HG03354 (cell line): Measurements from ENCODE around the gene EPOP.
"Not testable (repeated sequence)": the region's sequence is repeated elsewhere in the genome, so short reads cannot be mapped to it uniquely, and the experiment has no call there.

Source experiments
- ATAC-seq: cut with Tn5 transposase; IDR thresholded peaks from one replicate; pipeline ENCODE4 v1.9.1; 2021; ENCODE audit warnings: mild to moderate bottlenecking; ENCODE audit not compliant: unreplicated experiment, poor library complexity, severe bottlenecking

EPOP gene

DNA sequence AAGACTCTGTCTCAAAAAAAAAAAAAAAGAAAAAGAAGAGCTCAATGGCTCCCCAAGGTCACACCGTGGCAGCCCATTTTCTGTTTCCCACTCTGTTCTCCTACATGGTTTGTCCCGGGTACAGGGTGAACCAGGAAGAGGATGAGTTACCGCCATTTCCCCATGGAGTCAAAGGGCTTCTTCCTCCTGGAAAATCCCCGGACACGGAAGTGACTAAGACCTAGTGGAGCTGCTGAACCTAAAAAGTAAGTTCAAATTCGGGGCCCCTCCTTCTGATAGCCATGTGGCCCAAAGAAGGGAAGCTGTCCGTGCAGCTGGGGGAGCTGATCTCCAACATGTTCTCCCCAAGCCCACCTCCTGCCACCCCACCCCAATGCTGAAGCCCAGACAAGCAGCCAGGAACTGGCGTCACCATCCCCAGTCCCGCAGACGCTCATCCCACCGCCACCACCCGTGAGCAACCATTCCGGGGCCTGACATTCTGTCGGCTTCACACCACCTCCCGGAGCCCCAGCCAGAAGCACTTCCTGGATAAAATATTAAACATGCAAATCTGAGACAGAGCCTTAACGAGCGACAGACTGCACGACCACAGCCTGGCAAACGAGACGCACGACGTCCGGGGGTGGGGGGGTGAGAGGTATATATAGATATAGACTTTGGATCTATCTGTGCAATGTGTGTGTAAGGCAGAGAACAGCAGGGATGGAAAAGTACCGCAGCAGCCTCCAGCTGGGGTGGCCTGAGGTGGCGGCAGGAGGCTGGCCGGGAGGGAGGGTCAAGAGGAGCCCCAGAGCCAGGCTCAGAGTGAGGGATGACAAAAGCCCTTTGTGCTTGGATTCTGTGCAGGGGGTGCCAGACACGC, 17.6 kb downstream of the EPOP start:
- ATAC-seq: no peak

DNA sequence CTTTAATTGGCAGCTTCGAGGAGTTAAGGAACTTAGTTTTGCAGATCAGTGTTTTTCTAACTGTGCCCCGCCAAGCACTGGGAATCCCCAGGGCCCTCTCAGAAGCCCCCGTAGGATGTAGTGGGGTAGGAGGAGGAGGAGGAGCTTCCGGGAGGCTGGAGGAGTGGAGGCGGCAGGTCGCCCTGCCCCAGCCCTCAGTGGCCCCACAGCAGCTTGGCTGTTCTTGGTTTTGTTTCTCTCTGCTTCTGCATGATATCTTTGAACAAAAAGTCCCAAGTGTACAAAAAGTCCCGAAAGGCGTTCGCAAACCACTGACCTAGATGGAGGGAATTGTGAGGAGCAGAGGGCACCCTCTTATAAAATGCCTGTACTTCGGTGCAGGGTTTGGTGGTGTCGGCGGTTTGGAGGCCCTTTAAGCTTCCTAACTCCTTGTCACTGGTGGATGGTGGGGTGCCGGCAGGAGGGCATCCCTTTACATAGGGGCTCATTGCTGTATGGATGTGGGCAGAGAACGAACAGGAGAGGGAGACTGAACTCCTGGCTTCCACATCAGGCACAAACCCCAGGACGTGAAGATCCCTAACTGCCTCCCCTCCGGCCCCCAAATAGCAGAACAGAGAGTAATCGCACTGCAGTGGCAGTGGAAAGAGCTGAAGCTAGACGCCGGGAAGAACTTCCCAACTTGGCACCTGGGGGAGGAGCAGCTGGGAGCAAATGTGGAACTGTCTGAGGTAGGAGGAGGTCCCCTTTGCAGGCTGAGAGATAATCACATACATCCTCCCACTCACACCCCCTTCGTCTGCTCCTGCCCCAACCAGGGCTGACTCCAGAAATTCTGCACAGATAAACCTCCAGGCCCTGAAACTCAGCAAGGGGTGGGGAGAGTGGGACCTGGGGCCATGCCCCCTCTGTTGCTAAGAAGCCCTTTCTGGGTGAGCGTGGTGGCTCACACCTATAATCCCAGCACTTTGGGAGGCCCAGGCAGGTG, 20.1 kb downstream of the EPOP start:
- ATAC-seq: no peak

DNA sequence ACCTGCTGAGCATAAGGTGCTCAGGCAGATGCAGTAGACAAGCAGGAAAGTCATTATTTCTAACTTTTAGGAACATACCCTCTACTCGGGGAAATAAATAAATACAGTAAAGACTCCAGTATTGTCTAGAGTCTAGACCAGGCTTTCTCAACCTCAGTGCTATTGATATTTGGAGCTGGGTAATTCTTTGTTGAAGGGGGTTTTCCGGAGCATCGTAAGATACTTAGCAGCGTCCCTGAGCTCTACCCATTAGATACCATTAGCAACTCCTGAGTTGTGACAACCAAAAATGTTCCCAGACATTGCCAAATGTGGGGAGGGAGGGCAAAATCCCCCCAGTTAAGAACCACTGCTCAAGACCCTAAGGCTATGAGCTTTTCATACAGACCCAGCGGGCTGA, 21.1 kb downstream of the EPOP start:
- ATAC-seq: no peak

DNA sequence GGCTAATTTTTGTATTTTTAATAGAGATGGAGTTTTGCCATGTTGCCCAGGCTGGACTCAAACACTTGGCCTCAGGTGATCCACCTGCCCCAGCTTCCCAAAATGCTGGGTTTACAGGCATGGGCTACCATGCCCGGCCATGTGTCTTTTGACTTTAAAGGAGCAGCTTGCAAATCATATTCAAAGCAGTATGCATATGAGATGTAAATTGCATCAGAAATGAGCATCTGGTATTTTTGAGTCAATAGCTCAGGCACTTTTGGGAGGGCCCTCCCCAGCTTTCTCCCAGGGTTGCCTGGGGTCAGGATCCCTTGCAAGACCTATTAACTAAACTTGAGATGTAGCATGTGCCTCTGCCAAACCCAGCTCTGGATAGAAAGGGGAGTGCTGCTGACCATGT, 21.5 kb downstream of the EPOP start:
- ATAC-seq: no peak

DNA sequence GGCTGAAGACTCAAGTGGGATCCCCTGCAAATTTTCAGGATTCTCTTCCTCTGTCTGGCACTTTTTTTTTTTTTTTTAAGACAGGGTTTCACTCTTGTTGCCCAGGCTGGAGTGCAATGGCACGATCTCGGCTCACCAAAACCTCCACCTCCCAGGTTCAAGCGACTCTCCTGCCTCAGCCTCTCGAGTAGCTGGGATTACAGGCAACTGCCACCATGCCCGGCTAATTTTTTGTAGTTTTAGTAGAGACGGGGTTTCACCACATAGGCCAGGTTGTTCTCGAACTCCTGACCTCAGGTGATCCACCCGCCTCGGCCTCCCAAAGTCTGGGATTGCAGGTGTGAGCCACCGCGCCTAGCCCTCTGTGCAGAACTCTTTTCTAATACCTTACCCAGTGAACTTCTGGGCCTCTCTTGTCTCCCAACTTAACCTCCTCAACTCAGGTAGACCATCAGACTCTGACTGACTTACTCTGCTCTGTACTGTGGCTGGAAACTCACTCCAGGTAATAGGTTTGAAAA, 24.0 kb downstream of the EPOP start:
- ATAC-seq: not testable (repeated sequence)

DNA sequence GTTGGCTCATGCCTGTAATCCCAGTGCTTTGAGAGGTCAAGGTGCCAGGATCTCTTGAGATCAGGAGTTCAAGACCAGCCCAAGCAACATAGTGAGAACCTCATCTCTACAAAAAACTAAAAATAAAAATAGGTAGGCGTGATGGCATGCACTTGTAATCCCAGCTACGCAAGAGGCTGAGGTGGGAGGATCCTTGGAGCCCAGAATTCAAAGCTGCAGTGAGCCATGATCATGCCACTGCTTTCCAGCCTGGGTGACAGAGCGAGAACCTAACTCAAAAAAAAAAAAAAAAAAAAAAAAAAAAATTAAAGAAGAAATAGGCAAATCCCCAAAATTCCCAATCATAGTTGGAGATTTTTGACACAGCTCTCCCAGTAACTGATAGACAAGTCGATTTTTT, 36.8 kb downstream of the EPOP start:
- ATAC-seq: no peak

DNA sequence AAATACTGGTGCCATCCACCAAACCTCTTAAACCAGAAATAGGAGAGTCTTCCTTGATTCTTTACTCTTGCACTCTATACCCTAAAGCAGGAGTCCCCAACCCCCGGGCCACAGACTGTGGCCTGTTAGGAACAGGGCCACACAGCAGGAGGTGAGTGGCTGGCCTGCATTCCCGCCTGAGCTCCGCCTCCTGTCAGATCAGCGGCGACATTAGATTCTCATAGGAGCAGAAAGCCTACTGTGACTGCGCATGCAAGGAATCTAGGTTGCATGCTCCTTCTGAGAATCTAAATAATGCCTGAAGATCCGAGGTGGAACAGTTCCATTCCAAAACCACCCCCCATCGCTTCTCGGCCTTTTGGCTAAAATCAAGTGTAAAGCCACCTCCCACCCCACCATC, 38.7 kb downstream of the EPOP start:
- no peak for ATAC-seq

DNA sequence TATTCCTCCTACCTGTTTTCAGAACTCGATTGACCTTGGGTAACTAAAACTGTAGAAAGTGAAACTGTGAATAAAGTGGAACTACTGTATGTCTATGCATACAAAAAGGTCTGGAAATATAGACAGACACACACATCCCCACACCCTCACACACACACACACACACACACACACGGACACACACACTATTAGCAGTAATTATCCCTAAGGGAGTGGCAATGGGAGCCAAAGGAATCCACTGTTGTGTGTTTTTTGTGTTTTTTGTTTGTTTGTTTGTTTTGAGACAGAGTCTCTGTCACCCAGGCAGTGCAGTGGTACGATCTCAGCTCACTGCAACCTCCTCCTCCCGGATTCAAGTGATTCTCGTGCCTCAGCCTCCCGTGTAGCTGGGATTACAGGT, 42.4 kb downstream of the EPOP start:
- ATAC-seq: no peak

DNA sequence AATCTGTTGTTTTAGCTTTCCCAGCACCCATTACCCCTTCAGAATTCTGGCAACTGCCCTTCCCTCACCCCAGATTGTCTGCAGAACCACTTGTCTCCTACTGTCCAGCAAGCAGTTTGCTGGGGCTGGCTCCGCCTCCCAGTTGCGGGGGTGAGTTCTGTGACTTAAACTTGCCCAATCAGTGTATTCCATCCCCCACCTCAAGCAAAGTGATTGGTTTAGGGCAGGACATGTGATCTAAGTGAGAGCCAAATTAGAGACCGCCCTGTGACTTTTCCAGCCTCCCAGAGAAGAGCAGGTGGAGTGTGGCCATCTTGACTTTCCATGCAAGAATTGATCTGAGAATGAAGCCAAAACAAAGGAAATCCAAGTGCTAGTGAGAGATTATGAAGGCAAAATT, 46.3 kb downstream of the EPOP start:
- no peak for ATAC-seq

DNA sequence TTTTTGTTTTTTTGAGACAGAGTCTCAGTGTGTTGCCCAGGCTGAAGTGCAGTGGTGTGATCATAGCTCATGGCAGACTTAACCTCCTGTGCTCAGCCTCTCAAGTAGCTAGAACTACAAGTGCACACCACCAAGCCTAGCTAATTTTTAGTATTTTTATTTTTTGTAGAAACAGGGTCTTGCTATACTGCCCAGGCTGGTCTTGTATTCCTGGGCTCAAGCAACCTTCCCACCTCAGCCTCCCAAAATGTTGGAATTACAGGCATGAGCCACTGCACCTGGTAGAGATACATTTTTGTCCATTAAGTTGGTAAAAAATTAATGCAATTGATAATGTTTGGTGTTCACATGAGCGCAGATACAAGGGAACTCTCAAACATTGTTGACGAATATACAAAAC, 46.8 kb downstream of the EPOP start:
- no peak for ATAC-seq

DNA sequence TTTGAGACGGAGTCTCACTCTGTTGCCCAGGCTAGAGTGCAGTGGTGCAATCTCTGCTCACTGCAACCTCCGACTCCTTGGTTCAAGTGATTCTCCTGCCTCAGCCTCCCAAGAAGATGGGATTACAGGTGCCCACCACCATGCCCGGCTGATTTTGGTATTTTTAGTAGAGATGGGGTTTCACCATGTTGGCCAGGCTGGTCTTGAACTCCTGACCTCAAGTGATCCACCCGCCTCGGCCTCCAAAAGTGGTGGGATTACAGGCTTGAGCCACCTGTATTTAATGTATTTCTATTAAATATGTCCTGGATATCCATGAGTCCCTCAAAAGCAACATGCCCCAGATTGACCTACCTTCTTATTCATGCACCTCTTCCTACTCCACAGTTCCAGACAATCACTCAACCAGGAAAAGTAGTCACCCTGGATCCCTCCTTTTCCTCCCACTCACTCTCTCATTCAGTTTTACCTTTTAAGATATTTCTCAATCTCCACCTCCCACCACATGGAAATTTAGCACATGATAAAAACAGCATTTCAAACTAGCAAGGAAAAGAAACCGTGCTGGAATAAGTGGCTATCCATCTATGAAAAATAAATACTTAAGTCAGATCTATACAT, 48.0 kb downstream of the EPOP start:
- not testable (repeated sequence) for ATAC-seq

DNA sequence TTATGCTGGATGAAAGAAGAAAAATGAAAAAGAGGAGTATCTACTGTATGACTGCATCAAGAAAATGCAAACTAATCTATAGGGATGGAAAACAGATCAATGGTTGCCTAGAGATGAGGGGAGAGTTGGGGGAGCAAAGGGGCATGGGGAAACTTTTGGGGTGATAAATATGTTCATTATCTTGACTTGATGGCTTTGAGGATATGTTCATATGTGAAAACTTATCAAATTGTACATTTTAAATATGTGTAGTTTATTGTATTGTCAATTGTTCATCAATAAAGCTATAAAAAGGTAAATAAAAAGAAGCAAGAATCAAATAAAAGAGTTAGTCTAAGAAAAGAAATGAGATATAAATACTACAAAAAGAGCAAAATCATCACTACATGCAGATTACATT, 49.3 kb downstream of the EPOP start:
- no peak for ATAC-seq

DNA sequence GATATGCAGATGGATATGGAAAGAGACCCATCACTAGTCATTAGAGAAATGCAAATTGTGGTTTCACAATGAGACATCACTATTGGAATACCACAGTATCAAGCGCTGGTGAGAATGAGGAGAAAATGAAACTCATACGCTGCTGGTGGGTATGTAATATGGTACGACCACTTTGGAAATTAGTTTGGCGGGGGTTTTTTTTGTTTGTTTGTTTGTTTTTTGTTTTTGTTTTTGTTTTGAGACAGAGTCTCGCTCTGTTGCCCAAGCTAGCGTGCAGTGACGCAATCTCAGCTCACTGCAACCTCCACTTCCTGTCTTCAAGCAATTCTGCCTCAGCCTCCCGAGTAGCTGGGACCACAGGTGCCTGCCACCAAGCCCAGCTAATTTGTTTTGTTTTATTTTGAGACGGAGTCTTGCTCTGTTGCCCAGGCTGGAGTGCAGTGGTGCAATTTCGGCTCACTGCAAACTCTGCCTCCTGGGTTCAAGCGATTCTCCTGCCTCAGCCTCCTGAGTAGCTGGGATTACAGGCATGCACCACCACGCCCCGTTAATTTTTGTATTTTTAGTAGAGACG, 49.9 kb downstream of the EPOP start:
- not testable (repeated sequence) for ATAC-seq
